ENCODE results near the gene GGCT. TPM values are rescaled to one million over a fixed set of nuclear protein-coding genes. Genes with fewer than 3 reads are reported as not detected.

Gene GGCT
- polyA plus RNA-seq, 3 donors: 63.0 to 76.3 (median 63.1) TPM

DNA sequence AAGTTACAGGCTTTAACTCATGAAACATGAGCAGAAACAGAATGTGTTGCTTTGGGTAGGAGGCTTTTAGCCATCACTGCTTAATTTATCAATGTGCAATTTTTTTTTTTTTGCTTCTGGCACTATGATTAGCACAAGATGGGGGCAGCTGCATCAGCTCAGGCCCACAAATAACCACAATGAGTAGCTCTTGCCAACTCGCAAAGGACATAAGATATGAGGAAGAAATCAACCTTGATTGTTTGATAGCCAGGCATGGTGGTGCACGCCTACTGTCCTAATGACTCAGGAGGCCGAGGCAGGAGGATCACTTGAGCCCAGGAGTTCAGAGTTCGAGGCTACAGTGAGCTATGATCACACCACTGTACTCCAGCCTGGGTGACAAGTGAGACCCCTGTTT, 38.4 kb downstream of the GGCT start:
- DNase-seq: no peak

DNA sequence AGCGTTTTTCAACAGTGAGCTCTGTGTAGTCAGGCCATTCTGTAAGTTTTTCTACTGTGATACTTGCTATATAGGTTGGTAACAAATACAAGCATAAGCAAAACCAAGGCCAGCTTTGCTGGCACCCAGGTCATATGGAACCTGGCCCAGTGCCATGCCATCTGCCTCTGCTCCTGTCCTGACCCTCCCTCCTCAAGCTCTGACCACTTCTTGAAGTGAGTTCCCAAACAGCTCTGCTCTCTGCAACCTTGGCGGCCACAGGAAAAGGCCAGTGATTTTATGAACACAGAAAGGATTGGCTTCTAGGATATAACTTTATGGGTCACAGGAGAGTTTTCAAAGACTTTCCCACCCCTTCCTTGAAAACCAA, 38.8 kb downstream of the GGCT start:
- DNase-seq: no peak

DNA sequence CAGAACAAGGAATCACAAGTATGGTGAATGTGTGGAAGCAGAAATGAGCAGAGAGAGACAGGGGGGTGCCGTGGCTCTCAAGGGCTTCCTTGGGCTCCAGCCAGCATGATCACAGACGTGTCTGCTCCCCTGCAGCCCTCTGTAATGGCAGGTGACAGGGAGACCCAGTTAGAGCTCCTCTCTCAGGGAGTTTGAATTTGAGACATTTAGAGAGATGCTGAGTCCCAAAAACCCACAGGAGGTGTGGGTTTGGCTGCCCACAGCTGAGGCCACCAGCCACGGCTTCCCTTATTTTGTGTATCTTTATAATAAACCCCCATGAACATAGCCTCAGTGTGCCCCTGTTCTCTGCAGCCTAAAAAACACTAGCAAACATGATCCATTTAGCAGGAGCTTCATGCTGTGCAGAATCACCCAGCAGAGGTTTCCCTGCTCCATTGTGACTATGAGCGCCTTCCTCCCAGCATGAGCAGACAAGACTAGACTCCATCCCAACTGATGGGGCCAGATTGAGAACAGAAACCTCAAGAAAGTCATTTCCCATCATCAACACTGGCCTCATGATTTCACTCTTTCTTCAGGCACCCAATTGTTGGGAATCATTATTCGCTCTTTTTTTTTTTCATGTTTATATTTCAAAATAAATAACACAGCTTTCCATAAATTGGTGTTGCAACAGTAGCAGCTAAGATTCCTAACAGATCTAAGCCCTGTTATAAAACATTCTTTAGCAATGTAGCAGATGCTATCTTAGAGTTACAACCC, 39.4 kb downstream of the GGCT start:
- DNase-seq: no peak

DNA sequence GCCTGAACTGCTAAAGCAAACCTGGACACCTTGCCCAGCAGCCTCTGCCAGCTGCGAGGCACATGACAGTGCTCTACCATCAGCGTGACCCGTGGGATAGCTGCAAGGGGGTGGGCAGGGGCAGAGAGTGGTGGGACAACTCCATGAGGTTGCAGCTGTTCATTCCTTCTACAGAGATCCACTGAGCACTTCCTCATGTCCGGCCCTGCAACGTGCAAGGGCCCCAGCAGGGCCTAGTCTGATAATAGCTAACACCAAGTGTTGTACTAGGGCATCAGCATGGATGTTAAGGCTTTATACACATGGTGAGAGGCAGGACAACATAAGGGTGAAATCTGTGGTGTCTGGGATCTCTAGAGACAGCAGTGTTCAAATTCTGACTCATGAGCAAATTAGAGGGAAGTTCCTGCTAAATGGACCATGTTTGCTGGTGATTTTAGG, 40.4 kb downstream of the GGCT start:
- DNase-seq: no peak

DNA sequence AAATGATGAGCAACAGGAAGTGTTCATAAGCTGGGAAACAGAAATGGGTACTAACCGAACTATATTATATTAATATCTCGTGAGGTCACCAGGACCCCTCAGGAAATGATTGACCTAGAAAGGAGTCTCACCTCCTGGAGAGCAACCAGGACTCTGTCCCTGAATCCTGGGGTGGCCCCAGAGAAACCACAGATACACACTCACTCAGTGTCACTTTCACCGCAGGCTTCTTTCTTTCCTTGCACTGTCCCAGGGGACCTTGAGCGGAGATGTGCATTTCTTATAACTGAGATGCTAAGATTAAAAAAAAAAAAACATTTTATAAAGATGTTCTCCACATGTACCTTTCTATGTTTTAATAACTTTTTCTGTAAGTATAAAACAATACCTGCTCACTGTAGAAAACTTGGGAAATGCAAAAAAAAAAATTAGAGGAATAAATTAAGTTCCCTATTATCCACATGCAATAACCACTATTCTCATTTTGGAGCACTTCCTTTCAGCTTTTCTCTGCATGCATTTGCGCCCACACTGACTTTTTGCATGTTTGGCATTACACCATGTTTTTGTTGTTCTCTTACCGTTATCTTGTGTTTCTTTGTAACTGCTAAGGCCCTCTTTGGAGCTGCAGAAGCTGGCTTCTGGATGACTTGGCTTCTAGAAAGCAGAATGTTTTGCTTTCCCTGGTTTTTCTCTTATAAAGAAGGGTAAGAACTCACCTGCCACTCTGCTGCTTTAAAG, 41.1 kb downstream of the GGCT start:
- DNase-seq: no peak

DNA sequence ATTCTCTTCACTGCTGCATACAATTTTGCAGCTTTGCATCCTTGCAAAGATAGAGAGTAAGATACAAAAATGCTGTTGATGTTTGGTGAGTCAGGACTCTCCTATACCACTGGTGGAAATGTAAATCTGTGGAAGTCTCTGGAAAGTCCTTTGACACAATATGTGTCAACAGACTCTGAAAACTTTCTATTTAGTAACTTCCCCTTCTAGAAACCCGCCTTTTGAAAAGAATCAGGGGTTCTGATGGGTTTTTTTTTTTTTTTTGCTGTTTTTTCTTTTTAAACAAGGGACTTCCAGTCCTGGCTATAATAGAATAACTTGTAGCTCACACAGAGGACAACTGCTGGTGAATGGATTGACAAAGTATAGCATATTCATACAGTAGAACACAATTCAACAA, 42.5 kb downstream of the GGCT start:
- no peak for DNase-seq

DNA sequence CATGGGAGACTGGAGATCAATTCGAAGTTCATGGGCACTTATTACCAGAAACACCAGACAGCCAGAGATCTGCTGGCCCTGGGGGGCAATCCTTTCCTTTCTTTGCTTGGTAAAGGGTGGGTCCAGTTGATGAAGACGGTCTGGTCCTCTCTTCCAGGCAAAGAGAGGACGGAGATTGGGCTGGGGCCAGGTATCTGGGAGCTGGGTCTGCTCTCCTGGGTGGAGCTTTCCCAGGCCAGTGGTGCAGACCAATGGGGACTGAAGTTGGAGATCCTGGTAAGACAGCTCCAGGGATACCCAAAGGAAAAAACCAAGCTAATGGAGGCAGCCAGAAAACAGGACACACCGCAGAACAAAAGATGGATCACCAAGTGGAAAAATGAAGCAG, 44.4 kb downstream of the GGCT start:
- no peak for DNase-seq

DNA sequence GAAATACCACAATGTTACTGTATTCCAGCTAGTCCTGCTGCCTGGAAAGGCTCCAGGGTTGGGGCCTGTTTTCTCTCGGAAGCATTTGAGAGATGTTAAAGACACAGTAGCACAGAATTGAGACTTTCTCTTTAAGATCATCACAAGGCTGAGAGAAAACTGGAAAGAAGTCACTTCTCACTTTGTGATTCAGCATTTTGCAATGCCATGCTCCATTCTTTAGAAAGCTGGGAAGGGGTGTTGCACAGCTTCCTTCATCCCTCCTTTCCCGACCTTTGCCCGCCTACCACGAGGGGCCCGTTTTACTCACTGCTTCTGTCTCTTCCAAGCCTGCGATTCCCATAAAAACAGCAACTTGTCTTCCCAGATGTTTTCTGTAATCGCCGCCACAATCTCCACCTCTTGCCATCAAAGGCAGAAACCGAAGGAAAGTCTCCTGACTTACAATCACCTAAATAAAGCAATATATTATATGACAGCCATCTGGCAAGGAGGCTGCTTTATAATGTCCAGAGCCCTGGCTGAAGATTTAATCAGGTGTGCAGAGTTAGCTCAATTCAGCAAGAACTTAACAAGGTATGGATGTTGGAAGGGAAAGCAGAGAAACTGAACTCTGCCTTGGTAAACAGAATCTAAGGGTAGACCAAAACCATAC, 44.9 kb downstream of the GGCT start:
- no peak for DNase-seq

DNA sequence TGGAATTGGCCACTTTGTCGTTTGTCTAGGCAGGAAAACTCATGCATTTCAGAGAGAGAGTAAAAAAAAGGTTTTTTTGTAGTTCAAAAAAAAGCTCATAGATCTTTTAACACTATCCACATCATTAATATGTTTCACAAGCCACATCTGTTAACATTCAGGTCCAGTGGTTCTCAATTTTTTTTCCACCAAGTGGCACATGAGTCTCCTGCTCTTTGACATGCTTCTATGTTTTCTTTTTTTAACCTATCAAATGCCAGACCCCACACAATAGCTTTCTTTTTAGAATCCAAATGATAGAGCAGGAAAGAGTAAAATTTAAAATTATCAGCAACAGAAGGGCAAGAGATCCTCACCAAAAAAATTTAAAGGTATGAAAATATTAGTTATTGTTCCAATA, 46.3 kb downstream of the GGCT start:
- no peak for DNase-seq

DNA sequence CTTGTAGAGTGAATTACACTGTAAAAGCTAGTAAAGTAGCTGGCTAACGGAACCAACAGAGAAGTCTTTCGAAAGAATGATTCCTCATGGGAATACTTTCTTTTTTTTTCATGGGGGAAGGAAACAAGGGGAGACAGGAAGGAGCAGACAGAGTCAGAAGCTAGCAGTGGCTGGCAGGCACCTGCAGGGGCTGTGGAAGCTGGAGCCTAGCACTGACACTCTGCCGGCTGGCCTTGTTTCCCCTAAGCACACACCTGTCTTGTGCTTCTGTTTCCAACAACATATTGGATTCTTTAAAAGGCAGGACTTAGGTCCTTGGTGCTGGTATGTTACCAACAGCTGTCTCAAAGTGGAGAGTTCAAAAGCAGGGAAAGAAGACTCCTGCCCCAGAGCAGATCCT, 50.7 kb downstream of the GGCT start:
- no peak for DNase-seq

DNA sequence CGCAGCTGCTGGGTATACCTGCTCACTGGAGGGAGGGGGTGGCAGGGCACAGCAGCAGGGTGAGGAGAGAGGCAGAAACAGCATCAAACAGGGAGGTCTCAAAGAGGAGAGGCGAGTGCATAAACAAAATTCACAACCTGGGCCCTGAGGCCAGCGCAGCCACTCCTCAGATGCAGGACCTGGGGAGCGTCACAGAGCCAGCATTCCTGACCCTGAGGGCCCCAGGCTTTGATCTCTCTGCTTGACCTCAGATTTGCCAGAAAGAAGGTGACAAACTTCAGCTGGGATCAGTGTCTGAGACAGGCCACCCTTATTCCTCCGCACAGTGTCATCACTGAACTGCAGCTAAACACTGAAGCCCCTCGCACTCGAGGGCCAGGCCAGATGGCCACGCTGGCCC, 51.6 kb downstream of the GGCT start:
- no peak for DNase-seq

DNA sequence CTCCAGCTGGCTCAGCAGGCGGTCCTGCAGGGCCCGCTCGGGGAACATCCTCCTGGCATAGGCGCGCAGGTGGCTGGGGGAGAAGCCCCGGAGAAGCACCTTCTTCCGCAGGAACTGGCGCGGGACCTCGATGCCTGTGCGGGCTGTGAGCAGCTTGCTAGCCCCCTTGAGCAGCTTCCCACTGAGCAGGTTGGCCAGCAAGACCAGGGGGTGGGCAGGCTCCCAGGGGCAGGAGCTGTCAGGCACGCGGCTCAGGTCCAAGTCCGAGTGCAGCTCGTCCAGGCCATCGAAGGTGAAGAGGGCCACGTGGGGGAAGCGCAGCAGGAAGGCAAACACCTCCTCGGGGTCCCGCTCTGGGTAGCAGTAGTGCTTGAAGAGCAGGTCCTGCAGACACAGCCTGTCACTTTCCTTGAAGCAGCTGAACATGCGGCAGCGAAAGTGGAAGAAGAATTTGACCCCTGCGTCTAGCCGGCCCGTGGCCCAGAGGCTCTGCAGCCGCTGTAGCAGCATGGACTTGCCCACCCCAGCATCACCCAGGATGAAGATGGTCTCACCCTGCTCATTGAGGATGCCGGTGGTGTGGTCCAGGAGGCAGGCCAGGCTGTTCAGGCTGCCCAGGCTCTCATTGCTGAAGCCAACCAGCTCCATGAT, 52.2 kb downstream of the GGCT start:
- no peak for DNase-seq

DNA sequence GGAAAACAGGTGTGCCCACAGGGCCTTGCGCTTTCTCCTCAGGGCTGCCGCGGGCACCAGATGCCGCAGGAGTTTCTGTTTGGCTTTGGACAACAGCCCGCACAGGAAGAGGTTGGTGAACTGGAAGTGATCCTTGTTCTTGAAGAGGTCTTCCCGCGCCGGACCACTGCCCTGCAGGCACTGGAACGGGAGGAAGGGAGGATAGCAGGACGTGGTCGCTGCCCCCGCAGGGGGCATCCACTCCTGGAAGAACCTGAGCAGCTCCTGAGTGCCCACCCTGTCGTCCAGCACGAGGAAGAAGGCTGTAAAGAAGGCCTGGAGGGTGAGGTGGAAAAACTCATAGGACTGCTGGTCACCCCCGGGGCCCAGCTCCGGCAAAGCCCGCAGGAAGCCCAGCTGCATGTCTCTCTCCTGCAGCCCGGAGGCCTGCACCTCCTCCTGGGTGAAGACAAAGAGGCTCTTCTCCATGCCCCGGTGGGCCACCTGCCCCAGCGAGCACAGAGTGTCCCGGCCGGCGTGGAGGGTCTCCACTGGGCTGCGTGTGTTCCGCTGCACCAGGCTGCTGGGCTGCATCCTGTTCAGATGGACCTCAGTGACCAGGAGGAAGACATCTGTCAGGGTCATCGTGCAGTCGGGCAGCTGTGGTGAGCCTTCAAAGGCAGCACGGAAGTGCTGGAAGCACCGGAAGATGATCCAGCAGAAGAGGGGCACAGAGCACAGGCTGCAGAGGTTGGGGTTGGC, 52.9 kb downstream of the GGCT start:
- no peak for DNase-seq

DNA sequence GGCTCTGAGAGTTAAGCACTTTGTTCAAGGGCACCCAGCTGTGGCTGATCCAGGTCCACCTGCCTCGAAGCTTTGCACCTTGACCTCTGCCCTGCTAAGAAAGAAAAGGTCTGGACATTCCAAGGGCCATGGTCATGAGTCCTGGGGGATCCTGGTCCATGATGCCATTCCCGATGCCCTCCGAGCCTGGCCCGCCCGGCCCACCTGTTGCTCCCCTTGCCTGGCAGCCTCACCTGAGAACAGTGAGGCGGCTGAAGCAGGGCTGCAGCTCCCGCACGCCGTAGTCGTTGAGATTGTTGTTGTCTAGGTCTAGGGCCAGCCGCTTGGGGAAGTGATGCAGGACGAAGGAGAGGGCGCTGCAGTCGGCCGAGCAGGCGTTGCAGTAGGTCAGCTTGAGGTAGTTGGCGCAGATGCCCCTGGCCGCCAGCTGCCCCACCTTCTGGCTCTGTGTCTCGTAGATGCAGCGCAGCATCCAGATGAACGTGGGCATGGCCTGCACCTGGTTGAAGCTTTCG, 53.6 kb downstream of the GGCT start:
- no peak for DNase-seq

DNA sequence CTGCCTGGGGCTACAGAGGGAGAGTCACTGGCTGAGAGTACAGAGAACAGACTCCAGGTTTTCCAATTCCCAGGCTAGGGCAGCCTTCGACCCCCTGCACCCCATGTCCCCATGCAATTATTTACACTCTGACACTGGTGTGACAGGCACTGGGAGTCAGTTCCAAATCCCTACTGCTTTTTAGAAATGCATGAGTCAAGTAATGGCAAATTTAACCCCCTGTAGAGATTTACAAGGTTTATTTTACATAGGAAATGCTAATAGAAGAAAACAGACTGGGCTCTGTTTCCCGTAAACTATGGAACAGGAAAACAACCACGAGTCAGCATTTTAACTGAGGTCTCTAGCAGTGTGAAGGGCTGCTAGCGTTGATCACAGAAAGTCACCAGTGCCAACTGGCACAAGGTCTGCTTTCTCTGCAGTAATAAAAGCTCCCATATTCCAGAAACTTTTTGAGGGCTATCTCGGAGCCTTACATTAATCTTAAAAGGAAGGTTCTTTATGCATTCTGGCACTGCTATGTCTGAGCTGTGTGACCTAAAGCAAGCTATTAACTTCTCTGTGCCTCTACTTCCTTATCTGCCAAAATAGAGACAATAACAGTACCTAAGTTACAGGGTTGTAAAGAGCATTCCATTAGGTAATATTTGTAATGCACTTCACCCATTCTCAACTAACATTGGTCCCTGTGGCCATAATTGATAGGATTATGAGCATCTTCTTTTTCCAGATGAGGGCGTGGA, 54.2 kb downstream of the GGCT start:
- no peak for DNase-seq

DNA sequence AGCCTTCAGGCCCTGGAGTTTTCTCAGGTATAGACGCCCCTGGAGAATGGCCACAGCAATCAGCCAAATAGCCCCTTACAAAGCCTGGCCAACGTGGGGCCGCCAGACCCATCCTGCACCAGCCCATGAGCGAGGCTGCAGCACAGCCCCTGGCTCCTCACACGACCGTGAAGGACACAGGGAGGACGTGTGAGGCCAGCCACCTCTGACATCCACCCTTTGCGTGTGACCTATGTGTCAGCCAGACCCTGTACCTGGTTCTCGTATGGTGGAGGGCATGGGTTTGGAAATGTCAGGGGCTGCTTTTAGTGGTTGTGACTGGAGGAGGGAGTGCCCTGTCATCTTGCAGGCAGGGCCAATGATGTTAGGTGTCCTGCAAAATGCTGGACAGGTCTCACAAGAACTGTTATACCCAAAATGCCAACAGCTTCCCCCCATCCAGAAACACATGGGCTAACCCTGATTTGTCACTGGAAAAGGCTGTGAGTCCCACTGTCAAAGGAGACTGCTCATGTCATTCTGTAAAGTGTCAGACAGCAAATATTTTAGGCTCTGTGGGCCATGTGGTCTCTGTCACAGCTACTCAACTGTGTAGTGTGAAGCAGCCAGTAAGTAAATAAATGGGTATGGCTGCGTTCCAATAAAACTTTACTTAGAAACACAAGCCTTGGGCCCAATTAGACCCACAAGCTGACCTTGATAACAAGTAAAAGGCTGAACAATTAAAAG, 56.0 kb downstream of the GGCT start:
- no peak for DNase-seq

DNA sequence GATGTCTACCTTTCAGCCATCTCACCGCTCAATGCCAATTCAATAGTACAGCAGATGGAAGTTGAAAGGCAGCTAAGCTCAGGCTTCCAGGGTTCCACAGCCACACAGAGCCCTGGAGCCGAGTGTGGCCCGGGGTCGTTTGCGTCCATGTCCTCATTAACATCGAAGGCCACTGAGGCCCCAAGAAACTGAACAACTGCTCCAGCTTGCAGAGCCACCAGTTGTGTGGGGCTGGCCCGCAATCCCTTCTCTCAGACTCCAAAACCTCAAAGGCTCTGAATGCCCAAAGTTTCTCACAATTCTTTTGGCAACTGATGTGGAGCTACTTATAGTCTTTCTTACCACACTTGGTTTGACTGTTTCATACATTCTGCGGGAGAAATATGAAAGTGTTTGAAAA, 57.2 kb downstream of the GGCT start:
- no peak for DNase-seq
